GM12878 (cell line): ENCODE results near the gene DHDH. TPM values are rescaled to one million over a fixed set of nuclear protein-coding genes. Genes with fewer than 3 reads are reported as not detected.

Experiments
- CBFB ChIP-seq: IDR thresholded peaks from 2 replicates; pipeline ENCODE4 v1.6.1; 2016; ENCODE audit warnings: antibody characterized with exemption, low read depth
- CHD1 ChIP-seq: IDR thresholded peaks from 2 replicates; pipeline ENCODE4 v1.6.1; 2012; ENCODE audit warnings: low read depth, low read length, improper control_type of control experiment
- EZH2 ChIP-seq: IDR thresholded peaks from 2 replicates; pipeline ENCODE4 v1.6.1; 2012; ENCODE audit warnings: low read depth, mild to moderate bottlenecking, control low read depth, inconsistent platforms, low read length, borderline replicate concordance; ENCODE audit not compliant: control insufficient read depth
- IKZF2 ChIP-seq, 2 experiments: fragments of 450-650 bp; IDR thresholded peaks; 2 replicates each; pipeline ENCODE4 v1.6.1; 2017; ENCODE audit warnings: mild to moderate bottlenecking in 2 of 2, moderate library complexity in 2 of 2
- KLF5 ChIP-seq: fragments of 450-650 bp; IDR thresholded peaks from 2 replicates; pipeline ENCODE4 v1.6.1; 2014; ENCODE audit warnings: mild to moderate bottlenecking; ENCODE audit not compliant: partially characterized antibody
- MEF2B ChIP-seq: fragments of 450-650 bp; IDR thresholded peaks from 2 replicates; pipeline ENCODE4 v1.6.1; 2018; ENCODE audit warnings: mild to moderate bottlenecking, moderate library complexity; ENCODE audit not compliant: partially characterized antibody, poor library complexity, severe bottlenecking
- MTA2 ChIP-seq: fragments of 450-650 bp; IDR thresholded peaks from 2 replicates; pipeline ENCODE4 v1.6.1; 2016; ENCODE audit warnings: low read depth, mild to moderate bottlenecking, moderate library complexity
- MTA3 ChIP-seq: IDR thresholded peaks from 2 replicates; pipeline ENCODE4 v1.6.1; 2012; ENCODE audit warnings: low read length, inconsistent platforms, borderline replicate concordance
- NFXL1 ChIP-seq: fragments of 450-650 bp; IDR thresholded peaks from 2 replicates; pipeline ENCODE4 v1.6.1; 2017; ENCODE audit warnings: antibody characterized with exemption, mild to moderate bottlenecking, borderline replicate concordance
- NRF1 ChIP-seq: conservative IDR thresholded peaks from 2 replicates; pipeline ENCODE4 v1.6.1; 2011; ENCODE audit warnings: mild to moderate bottlenecking, low read depth, low read length, improper control_type of control experiment
- PAX8 ChIP-seq: fragments of 450-650 bp; IDR thresholded peaks from 2 replicates; pipeline ENCODE4 v1.6.1; 2017; ENCODE audit warnings: mild to moderate bottlenecking, moderate library complexity
- PBX3 ChIP-seq: IDR thresholded peaks from 2 replicates; pipeline ENCODE4 v1.6.1; 2011; ENCODE audit warnings: mild to moderate bottlenecking, low read depth, low read length, moderate library complexity; ENCODE audit not compliant: insufficient replicate concordance
- POLR2AphosphoS5 ChIP-seq: IDR thresholded peaks from 2 replicates; pipeline ENCODE4 v1.6.1; 2011; ENCODE audit warnings: mild to moderate bottlenecking, low read length, inconsistent platforms
- RB1 ChIP-seq: fragments of 450-650 bp; formaldehyde crosslinking; IDR thresholded peaks from 2 replicates; pipeline ENCODE4 v1.6.1; 2017; ENCODE audit warnings: mild to moderate bottlenecking, borderline replicate concordance
- RELA ChIP-seq: fragments of 450-650 bp; IDR thresholded peaks from 2 replicates; pipeline ENCODE4 v1.8.0; 2014; ENCODE audit warnings: borderline replicate concordance; ENCODE audit not compliant: partially characterized antibody
- SMARCA5 ChIP-seq: fragments of 450-650 bp; IDR thresholded peaks from 2 replicates; pipeline ENCODE4 v1.6.1; 2017; ENCODE audit warnings: mild to moderate bottlenecking
- SPI1 ChIP-seq: IDR thresholded peaks from 2 replicates; pipeline ENCODE4 v1.6.1; 2011; ENCODE audit warnings: low read depth, mild to moderate bottlenecking, low read length, moderate library complexity, borderline replicate concordance; ENCODE audit not compliant: insufficient read depth
- ZNF207 ChIP-seq: fragments of 450-650 bp; IDR thresholded peaks from 2 replicates; pipeline ENCODE4 v1.6.1; 2014; ENCODE audit warnings: antibody characterized with exemption, mild to moderate bottlenecking, borderline replicate concordance
- ZNF274 ChIP-seq: IDR thresholded peaks from one replicate; pipeline ENCODE4 v1.8.0; 2011; ENCODE audit not compliant: insufficient read length, insufficient read depth
- polyA plus RNA-seq, 11 experiments: library from polyadenylated mRNA; depleted of rRNA in 4 of 11; unstranded in 6 of 11; stranded (reverse) in 5 of 11; fragments of >200 nt; fragmentation: Nextera tagmentation in 4 of 11; fragmentation: Illumina TruSeq in 1 of 11; extraction: Ambion mirVana in 4 of 11; extraction: Trizol in 1 of 11; gene quantifications; 1 replicate in 1 of 11; 2 replicates in 10 of 11; pipeline versions ENCODE4 v1.2.1 to v1.2.3, GENCODE V29; 2011 to 2016; ENCODE audit warnings: inconsistent platforms in 2 of 11, missing spikeins in 2 of 11, low read depth in 1 of 11
- total RNA-seq, 4 experiments: library from RNA; depleted of rRNA in 3 of 4; stranded (reverse); fragments of >200 nt in 3 of 4; fragmentation: Illumina TruSeq in 1 of 4; extraction: Trizol in 1 of 4; gene quantifications; 2 replicates each; pipeline versions ENCODE4 v1.2.1 to v1.2.3, GENCODE V29; 2013 to 2021
- TF ChIP-seq, protein P1 (sequence below): fragments of 450-650 bp; IDR thresholded peaks from 2 replicates; pipeline ENCODE4 v1.6.1; 2016; ENCODE audit warnings: mild to moderate bottlenecking
- TF ChIP-seq, protein P2 (sequence below): IDR thresholded peaks from 2 replicates; pipeline ENCODE4 v1.6.1; 2011; ENCODE audit warnings: borderline replicate concordance, low read depth, mild to moderate bottlenecking, moderate library complexity, mixed read lengths, low read length; ENCODE audit not compliant: insufficient read depth; ENCODE audit errors: extremely low read length
- TF ChIP-seq, protein P3 (sequence below): fragments of 450-650 bp; conservative IDR thresholded peaks from 2 replicates; pipeline ENCODE4 v1.6.1; 2017; ENCODE audit warnings: mild to moderate bottlenecking, moderate library complexity
- TF ChIP-seq, protein P4 (sequence below): fragments of 450-650 bp; IDR thresholded peaks from 2 replicates; pipeline ENCODE4 v1.6.1; 2016; ENCODE audit warnings: mild to moderate bottlenecking

Gene DHDH
- total and polyA plus RNA-seq, 10 of the 15 experiments (the other 5 are each of a cell fraction or from before 2014, with no cell fraction given), result 0.13 to 0.21 (median 0.15) TPM; not detected in 7

DNA sequence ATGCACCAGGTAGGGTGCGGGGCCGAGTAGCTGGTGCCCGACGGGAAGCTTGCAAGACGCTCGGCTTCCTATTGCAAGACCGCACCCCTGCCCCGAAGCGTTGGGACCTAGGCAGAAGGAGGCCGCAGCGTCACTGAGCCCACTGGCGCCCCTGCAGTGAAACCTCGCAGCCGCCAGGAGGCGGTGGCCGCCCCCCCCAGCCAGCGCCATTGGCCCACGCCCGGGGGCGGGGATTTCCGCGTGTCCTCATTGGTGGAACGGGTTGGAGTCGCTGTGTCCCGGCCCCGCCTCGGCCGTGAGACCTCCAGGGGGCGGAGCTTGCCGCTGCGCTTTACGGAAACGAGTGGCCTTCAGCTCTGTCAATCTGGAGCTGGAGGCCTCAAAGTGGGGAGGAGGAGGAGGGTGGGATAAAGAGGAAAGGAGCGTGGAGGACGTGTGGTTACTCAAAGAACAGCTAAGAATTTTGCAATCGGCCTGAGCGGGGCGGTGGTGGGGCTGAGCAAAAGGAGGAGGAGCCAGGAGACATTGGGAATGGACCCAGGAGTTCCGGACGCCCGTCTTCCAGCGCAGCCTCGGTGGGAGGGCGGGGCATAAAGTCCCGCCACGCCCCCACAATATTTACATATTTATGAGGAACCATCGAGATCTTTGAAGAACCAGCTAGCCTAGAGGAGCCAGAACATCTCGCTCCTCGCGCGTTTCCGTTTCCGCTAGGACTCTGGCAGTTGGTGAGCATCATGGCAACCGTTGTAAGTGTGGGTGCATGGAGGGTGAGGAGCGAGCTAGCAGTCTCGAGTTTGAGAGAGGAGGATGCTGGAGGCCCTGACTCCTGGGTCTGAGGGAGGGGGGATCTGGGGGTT is 59.9 kb downstream of the DHDH start, which contains the start of the genes GYS1 and RUVBL2 (continued):
- TF ChIP-seq SPI1 (no peak), CBFB (no peak; the same call in 1 of the 2 replicates), POLR2AphosphoS5 (peak; percentile 83), NFXL1 (no peak), NRF1 (peak; percentile 25; the same call in 1 of the 2 replicates), RELA (peak; percentile 81), PBX3 (peak; percentile 96), EZH2 (no peak), MTA2 (peak; percentile 84), KLF5 (peak; percentile 85), IKZF2 (IDR thresholded peaks at IDR 0.05) (peak; percentile 97 to 98), MTA3 (no peak), ZNF207 (peak; percentile 76; the same call in 1 of the 2 replicates), CHD1 (no peak; the same call in 1 of the 2 replicates), SMARCA5 (peak; percentile 85; the same call in 1 of the 2 replicates), ZNF274 (no peak), RB1 (no peak; the same call in 1 of the 2 replicates), PAX8 (no peak), MEF2B (no peak)
- TF ChIP-seq, protein P1, sequence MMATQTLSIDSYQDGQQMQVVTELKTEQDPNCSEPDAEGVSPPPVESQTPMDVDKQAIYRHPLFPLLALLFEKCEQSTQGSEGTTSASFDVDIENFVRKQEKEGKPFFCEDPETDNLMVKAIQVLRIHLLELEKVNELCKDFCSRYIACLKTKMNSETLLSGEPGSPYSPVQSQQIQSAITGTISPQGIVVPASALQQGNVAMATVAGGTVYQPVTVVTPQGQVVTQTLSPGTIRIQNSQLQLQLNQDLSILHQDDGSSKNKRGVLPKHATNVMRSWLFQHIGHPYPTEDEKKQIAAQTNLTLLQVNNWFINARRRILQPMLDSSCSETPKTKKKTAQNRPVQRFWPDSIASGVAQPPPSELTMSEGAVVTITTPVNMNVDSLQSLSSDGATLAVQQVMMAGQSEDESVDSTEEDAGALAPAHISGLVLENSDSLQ, result peak; percentile 99
- TF ChIP-seq, protein P2, sequence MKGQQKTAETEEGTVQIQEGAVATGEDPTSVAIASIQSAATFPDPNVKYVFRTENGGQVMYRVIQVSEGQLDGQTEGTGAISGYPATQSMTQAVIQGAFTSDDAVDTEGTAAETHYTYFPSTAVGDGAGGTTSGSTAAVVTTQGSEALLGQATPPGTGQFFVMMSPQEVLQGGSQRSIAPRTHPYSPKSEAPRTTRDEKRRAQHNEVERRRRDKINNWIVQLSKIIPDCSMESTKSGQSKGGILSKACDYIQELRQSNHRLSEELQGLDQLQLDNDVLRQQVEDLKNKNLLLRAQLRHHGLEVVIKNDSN, result no peak
- TF ChIP-seq, protein P3, sequence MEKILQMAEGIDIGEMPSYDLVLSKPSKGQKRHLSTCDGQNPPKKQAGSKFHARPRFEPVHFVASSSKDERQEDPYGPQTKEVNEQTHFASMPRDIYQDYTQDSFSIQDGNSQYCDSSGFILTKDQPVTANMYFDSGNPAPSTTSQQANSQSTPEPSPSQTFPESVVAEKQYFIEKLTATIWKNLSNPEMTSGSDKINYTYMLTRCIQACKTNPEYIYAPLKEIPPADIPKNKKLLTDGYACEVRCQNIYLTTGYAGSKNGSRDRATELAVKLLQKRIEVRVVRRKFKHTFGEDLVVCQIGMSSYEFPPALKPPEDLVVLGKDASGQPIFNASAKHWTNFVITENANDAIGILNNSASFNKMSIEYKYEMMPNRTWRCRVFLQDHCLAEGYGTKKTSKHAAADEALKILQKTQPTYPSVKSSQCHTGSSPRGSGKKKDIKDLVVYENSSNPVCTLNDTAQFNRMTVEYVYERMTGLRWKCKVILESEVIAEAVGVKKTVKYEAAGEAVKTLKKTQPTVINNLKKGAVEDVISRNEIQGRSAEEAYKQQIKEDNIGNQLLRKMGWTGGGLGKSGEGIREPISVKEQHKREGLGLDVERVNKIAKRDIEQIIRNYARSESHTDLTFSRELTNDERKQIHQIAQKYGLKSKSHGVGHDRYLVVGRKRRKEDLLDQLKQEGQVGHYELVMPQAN, result 0 out of 2 replicates have a peak, but pooled peaks have one; percentile 31
- TF ChIP-seq, protein P4, sequence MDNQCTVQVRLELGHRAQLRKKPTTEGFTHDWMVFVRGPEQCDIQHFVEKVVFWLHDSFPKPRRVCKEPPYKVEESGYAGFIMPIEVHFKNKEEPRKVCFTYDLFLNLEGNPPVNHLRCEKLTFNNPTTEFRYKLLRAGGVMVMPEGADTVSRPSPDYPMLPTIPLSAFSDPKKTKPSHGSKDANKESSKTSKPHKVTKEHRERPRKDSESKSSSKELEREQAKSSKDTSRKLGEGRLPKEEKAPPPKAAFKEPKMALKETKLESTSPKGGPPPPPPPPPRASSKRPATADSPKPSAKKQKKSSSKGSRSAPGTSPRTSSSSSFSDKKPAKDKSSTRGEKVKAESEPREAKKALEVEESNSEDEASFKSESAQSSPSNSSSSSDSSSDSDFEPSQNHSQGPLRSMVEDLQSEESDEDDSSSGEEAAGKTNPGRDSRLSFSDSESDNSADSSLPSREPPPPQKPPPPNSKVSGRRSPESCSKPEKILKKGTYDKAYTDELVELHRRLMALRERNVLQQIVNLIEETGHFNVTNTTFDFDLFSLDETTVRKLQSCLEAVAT, result peak; percentile 66; the same call in 1 of the 2 replicates
